SJSA1 (cell line): Measurements from ENCODE around the gene PKNOX1. TPM values are rescaled to one million over a fixed set of nuclear protein-coding genes. Genes with fewer than 3 reads are reported as not detected.
"Not testable (repeated sequence)": the region's sequence is repeated elsewhere in the genome, so short reads cannot be mapped to it uniquely, and the experiment has no call there.

Experiments
- DNase-seq, 2 experiments: peaks; one replicate each; pipeline ENCODE4 v3.0.0-alpha.2; 2015 to 2020; ENCODE audit warnings: low spot score in 2 of 2, low read depth in 1 of 2
- H3K27ac ChIP-seq: fragments of 250-450 bp; sonication (Bioruptor Pico); 2 replicates; pipeline ENCODE4 v1.5.1; 2020; ENCODE audit warnings: mild to moderate bottlenecking, moderate library complexity
- H3K27me3 ChIP-seq: fragments of 250-450 bp; sonication (Bioruptor Pico); replicated peaks from 2 replicates; pipeline ENCODE4 v1.5.1; 2020; ENCODE audit warnings: mild to moderate bottlenecking, moderate library complexity
- H3K36me3 ChIP-seq: fragments of 250-450 bp; sonication (Bioruptor Pico); 2 replicates; pipeline ENCODE4 v1.5.1; 2020; ENCODE audit warnings: mild to moderate bottlenecking
- H3K4me1 ChIP-seq: fragments of 250-450 bp; sonication (Bioruptor Pico); replicated peaks from 2 replicates; pipeline ENCODE4 v1.6.1; 2021; ENCODE audit warnings: mild to moderate bottlenecking
- H3K4me3 ChIP-seq: fragments of 250-450 bp; sonication (Bioruptor Pico); 2 replicates; pipeline ENCODE4 v1.5.1; 2020; ENCODE audit warnings: mild to moderate bottlenecking
- H3K9me3 ChIP-seq: fragments of 250-450 bp; sonication (Bioruptor Pico); replicated peaks from 2 replicates; pipeline ENCODE4 v1.5.1; 2020; ENCODE audit warnings: mild to moderate bottlenecking
- total RNA-seq: library from RNA; depleted of rRNA; stranded (reverse); fragments of >200 nt; shearing (Covaris generic); gene quantifications from 2 replicates; pipeline ENCODE4 v1.2.3, GENCODE V29; 2014

Gene PKNOX1
- total RNA-seq, 1 experiment from 2014 or later = 37.7 TPM

DNA sequence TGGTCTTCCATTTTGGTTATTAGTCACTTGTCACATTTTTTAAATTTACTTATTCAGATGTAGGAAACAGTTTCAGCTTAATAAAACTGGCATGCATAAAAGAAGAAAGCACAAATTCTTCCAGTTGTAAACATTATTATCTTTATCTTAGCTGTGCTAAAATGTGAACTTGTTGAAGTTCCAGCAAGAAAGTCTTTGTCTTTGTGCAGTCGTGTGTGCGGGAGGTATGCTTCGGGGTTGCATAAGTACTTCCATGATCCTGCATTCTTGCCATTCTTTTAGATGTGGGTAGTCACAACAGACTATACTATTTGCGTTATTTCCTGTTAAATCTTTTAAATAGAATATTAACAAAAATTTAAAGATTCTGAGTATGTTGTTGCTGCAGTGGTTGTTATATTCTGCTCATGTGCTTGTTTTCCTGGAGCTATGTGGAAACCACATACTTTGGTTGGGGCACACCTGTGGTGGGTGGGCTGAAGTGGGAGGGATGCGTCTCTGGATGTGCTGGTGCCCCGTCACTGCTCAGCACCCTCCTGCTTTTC is 51.3 kb downstream of the PKNOX1 start:
- peaks cover 43% of the 10 kb centered on the region for H3K36me3 ChIP-seq
- peaks cover 26% of the 10 kb centered on the region for H3K4me1 ChIP-seq
- H3K4me3 ChIP-seq = no peak overlapping the region
- H3K9me3 ChIP-seq = no peaks in the 10 kb centered on the region
- H3K27me3 ChIP-seq = no peaks in the 10 kb centered on the region
- peak; percentile 74 to 86 for DNase-seq
- peak overlapping the region; percentile 86 for H3K27ac ChIP-seq

GRCh38 chr21:43027846-43028731 is 53.7 kb downstream of the PKNOX1 start:
- peaks cover 28% of the 10 kb centered on the region for H3K4me1 ChIP-seq
- no peaks in the 10 kb centered on the region for H3K27me3 ChIP-seq
- H3K4me3 ChIP-seq = no peak overlapping the region
- H3K27ac ChIP-seq = no peak overlapping the region
- no peak for DNase-seq
- H3K36me3 ChIP-seq = peaks cover 38% of the 10 kb centered on the region
- H3K9me3 ChIP-seq = no peaks in the 10 kb centered on the region

DNA sequence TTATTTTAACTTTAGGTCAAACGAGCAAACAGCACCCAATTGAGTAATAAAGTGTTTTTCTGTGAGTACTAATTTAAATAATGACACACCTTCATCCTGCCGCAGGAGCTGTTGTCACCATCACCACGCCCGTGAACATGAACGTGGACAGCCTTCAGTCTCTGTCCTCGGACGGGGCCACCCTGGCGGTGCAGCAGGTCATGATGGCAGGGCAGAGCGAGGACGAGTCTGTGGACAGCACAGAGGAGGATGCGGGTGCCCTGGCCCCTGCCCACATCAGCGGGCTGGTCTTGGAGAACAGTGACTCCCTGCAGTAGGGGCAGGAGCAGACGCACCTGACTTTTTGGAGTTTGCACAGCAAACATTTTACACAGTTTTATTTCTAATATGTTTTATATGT is 55.4 kb downstream of the PKNOX1 start:
- Histone ChIP-seq H3K27me3 (no peaks in the 10 kb centered on the region), H3K36me3 (peaks cover 28% of the 10 kb centered on the region)

GRCh38 chr21:43031121-43031619 is 56.8 kb downstream of the PKNOX1 start:
- Histone ChIP-seq H3K4me1 (peaks cover 32% of the 10 kb centered on the region), H3K27me3 (no peaks in the 10 kb centered on the region), H3K36me3 (peaks cover 33% of the 10 kb centered on the region), H3K27ac (no peak overlapping the region), H3K9me3 (no peaks in the 10 kb centered on the region), H3K4me3 (no peak overlapping the region)
- DNase-seq = no peak

More for the DNA sequence above, 55.4 kb downstream of the PKNOX1 start:
- Histone ChIP-seq H3K9me3 (no peaks in the 10 kb centered on the region), H3K4me3 (no peak overlapping the region), H3K4me1 (peaks cover 41% of the 10 kb centered on the region), H3K27ac (no peak overlapping the region)
- DNase-seq = no peak

GRCh38 chr21:43034101-43034500 is 59.7 kb downstream of the PKNOX1 start:
- Histone ChIP-seq H3K9me3 (no peaks in the 10 kb centered on the region), H3K27ac (0 out of 2 replicates have a peak overlapping the region, but pooled peaks have one; percentile 10), H3K36me3 (peaks cover 25% of the 10 kb centered on the region), H3K27me3 (no peaks in the 10 kb centered on the region), H3K4me3 (no peak overlapping the region), H3K4me1 (peaks cover 22% of the 10 kb centered on the region)
- DNase-seq = peak in 1 of 2 experiments; percentile 37

DNA sequence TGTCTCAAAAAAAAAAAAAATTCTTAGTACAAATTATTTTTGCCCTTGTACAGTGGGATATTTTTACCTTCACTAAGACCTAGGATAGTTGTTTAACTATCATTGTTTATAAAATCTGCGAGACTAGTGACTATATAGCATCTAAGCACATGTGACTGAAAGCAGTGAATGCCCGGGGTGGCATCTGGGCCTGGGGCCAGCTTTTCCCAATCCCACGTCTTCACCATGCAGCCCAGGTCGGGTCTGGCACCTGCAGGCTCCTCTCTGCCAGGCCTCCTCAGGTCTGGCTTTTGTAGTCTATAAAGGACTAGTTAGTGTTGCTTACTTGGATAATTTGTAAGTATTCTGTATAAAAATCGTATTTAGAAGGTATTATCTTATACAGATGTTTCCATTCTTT is 60.5 kb downstream of the PKNOX1 start:
- Histone ChIP-seq H3K27me3 (no peaks in the 10 kb centered on the region), H3K4me3 (no peak overlapping the region), H3K27ac (no peak overlapping the region), H3K4me1 (peaks cover 22% of the 10 kb centered on the region), H3K9me3 (no peaks in the 10 kb centered on the region), H3K36me3 (peaks cover 25% of the 10 kb centered on the region)
- no peak for DNase-seq

GRCh38 chr21:43036889-43037288 is 62.5 kb downstream of the PKNOX1 start:
- not testable (repeated sequence) for H3K9me3 ChIP-seq, H3K27ac ChIP-seq, H3K4me3 ChIP-seq, DNase-seq, H3K36me3 ChIP-seq, H3K27me3 ChIP-seq
- H3K4me1 ChIP-seq = peaks cover 22% of the 10 kb centered on the region

- not testable (repeated sequence) for H3K9me3 ChIP-seq, H3K4me3 ChIP-seq, DNase-seq, H3K36me3 ChIP-seq, H3K27ac ChIP-seq, H3K27me3 ChIP-seq
- H3K4me1 ChIP-seq = peaks cover 20% of the 10 kb centered on the region
Observed at GRCh38 chr21:43037918-43038658, 63.7 kb downstream of the PKNOX1 start.

- not testable (repeated sequence) for H3K27ac ChIP-seq
- peaks cover 14% of the 10 kb centered on the region for H3K4me1 ChIP-seq
Observed at GRCh38 chr21:43038659-43039044, 64.3 kb downstream of the PKNOX1 start.

GRCh38 chr21:43042169-43042568 is 67.8 kb downstream of the PKNOX1 start:
- not testable (repeated sequence) for H3K4me3 ChIP-seq, H3K4me1 ChIP-seq, H3K27ac ChIP-seq, H3K9me3 ChIP-seq, DNase-seq, H3K27me3 ChIP-seq, H3K36me3 ChIP-seq

More at GRCh38 chr21:43038659-43039044, 64.3 kb downstream of the PKNOX1 start:
- not testable (repeated sequence) for H3K27me3 ChIP-seq, H3K9me3 ChIP-seq, DNase-seq, H3K36me3 ChIP-seq, H3K4me3 ChIP-seq

- not testable (repeated sequence) for DNase-seq
Observed at GRCh38 chr21:43043291-43043690, 68.9 kb downstream of the PKNOX1 start.

DNA sequence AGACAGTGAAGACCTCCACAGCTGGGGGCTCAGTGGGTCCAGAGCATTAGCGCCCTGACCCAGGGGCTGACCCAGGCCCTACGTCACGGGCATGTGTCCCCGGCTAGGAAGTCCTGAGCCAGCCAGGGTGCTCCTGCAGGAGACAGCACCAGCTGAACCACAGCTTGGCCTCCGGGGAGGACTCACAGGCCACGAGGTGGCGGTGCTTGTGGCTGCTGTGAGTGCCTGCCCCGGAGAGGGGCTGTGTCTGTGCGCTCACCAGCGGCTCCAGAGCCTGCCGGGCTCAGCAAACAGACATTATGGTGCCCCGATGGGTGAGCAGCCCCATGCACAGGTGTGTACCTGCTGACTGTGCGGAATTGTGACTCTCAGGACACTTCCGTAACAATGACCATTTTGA is 70.2 kb downstream of the PKNOX1 start:
- H3K36me3 ChIP-seq, H3K9me3 ChIP-seq, DNase-seq, H3K4me1 ChIP-seq, H3K27ac ChIP-seq, H3K4me3 ChIP-seq, H3K27me3 ChIP-seq: not testable (repeated sequence)

More at GRCh38 chr21:43043291-43043690, 68.9 kb downstream of the PKNOX1 start:
- H3K36me3 ChIP-seq, H3K9me3 ChIP-seq, H3K4me3 ChIP-seq, H3K27me3 ChIP-seq, H3K4me1 ChIP-seq, H3K27ac ChIP-seq: not testable (repeated sequence)

DNA sequence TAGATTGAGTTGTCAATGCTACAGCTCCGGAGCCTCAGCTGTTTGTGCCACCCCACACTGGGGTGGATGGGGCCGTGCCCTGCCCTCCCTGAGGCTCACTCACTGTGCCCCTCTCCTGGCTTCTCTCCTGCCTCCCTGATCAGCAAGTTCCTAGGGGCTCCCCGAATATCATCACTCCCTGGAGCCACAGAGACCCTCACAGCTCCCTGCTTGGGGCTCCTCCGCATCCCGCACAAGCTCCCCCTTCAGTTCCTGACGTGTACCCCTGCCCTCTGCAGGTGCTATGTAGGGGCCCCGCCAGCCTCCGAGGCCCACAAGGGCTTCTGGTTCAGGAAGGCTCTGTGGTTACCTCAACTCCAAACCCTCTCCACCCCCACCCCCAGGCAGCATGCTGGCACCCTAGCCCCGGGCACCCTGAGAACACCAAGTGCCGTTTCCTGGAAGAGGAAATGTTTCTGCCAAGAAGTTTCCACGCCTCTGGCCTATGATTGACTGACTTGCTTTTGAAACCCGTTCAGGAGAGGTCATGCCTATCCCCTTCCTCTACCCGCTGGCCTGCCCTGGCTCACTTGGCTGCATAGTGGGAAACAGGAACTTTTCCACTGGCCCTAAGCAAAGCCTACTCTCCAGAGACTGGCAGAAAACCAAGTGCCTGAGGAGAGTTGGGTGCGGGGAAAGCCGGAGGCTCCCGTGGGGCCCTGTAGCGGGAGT is 71.0 kb downstream of the PKNOX1 start:
- not testable (repeated sequence) for H3K27ac ChIP-seq, H3K27me3 ChIP-seq, DNase-seq, H3K4me3 ChIP-seq, H3K9me3 ChIP-seq, H3K36me3 ChIP-seq, H3K4me1 ChIP-seq
